Right cardiac atrium (tissue), 5 donors: ENCODE data around the gene NAGLU. TPM values are rescaled to one million over a fixed set of nuclear protein-coding genes. Genes with fewer than 3 reads are reported as not detected.
A peak's percentile ranks its signal among the peaks of the same experiment; 100 is the strongest.

ENCODE experiments used
- ATAC-seq, 2 donors: fragments of 200-7000 bp; cut with Tn5 transposase; one replicate each; pipeline versions ENCODE4 v1.8.0 to v1.9.1; 2020; ENCODE audit warnings: moderate library complexity in 2 of 2, mild to moderate bottlenecking in 1 of 2
- DNase-seq, 3 donors: peaks; one replicate each; pipeline ENCODE4 v3.0.0-alpha.2; 2020
- H3K27ac ChIP-seq: one replicate; pipeline ENCODE4 v1.5.1; 2013; ENCODE audit warnings: mild to moderate bottlenecking, low read length, control low read depth, moderate library complexity
- H3K27me3 ChIP-seq: one replicate; pipeline ENCODE4 v1.6.1; 2013; ENCODE audit not compliant: control insufficient read depth, insufficient read depth
- H3K4me1 ChIP-seq: one replicate; pipeline ENCODE4 v1.6.1; 2013; ENCODE audit warnings: low read length; ENCODE audit not compliant: control insufficient read depth, insufficient read depth
- H3K4me3 ChIP-seq: one replicate; pipeline ENCODE4 v1.5.1; 2013; ENCODE audit warnings: low read length, control low read depth
- H3K9me3 ChIP-seq: one replicate; pipeline ENCODE4 v1.6.1; 2013; ENCODE audit warnings: low read length; ENCODE audit not compliant: control insufficient read depth
- WGBS: extraction: QIAGEN DNeasy Blood & Tissue Kit; methylation state at CpG from one replicate; pipeline ENCODE4 v1.1.7; 2013; 5-methylcytosine and 5-hydroxymethylcytosine counted together
- intact Hi-C, 4 donors: fragments of 100-400 bp; cut with DNase I; formaldehyde crosslinking; loops; one replicate each; pipeline versions ENCODE4 v1.11.0 to v1.14.0; 2022 to 2023
- long read RNA-seq, 4 donors: library from polyadenylated mRNA; unstranded; transcript quantifications; one replicate each; pipeline ENCODE4 v2.0.0, GENCODE V29; 2020 to 2021
- polyA plus RNA-seq: library from polyadenylated mRNA; stranded (reverse); fragments of 200-250 nt; gene quantifications from one replicate; pipeline ENCODE4 v1.2.3, GENCODE V29; 2013
- total RNA-seq, 4 donors: library from RNA; stranded (reverse); fragmentation: NEBNext Ultra II Directional; extraction: Animal tissue kit (Norgen Biotek cat#: 25700); gene quantifications; one replicate each; pipeline ENCODE4 v1.2.1, GENCODE V29; 2021
- donor health status: healthy with polysubstance abuse.
- donor health status: DM: no; HTN: yes; CAD: no.
- donor health status: DM: no; HTN: no; CAD: no.
- donor health status: DM: no; HTN: yes; CAD: no; lungs with severe emphysema.
- donor health status: DM: yes; HTN: yes; CAD: no.

The NAGLU gene
- 10 to 100 TPM; 11.3 to 18.8 (median 15.0) TPM for total RNA-seq
- 13.7 TPM for polyA plus RNA-seq
- long read RNA-seq, donor 1, transcript NAGLU-201 (6 exons, 2,544 nt): major isoform, 47 of 71 reads
- long read RNA-seq, donor 1, partial matches to known transcripts: 7 of 71 reads
- long read RNA-seq, donor 1, other reads (novel, unspliced or antisense): 16 of 71 reads
- long read RNA-seq, donor 2, transcript NAGLU-201 (6 exons, 2,544 nt): major isoform, 9 of 13 reads
- long read RNA-seq, donor 2, partial matches to known transcripts: 1 of 13 reads
- long read RNA-seq, donor 2, other reads (novel, unspliced or antisense): 3 of 13 reads
- long read RNA-seq, donor 3, partial matches to known transcripts: 10 of 14 reads
- long read RNA-seq, donor 3, other reads (novel, unspliced or antisense): 1 of 14 reads
- long read RNA-seq, donor 4, transcript NAGLU-201 (6 exons, 2,544 nt): major isoform, 19 of 35 reads
- long read RNA-seq, donor 4, partial matches to known transcripts: 3 of 35 reads
- long read RNA-seq, donor 4, other reads (novel, unspliced or antisense): 12 of 35 reads

- Histone ChIP-seq H3K4me3 (peak within 1 kb of the TSS; percentile 88), H3K9me3 (no peaks in the 10 kb centered on the region), H3K27ac (peak within 1 kb of the TSS; percentile 92), H3K4me1 (peaks cover 7% of the 10 kb centered on the region), H3K27me3 (no peaks in the 10 kb centered on the region)
- ATAC-seq (peak; percentile 90 to 93), DNase-seq (peak; percentile 98 to 99 (median 99))
- intact Hi-C loops: no loop called here
- under 1% methylated on average over 40 of the region's 40 CpGs for WGBS
These were observed at the start of gene NAGLU for GRCh38 chr17:42536048-42536371. Gene NAGLU, plus strand, starts transcription at chr17:42536241. Its CDS starts 32 bp downstream, at chr17:42536273.

GRCh38 chr17:42488032-42488431 lies 48.0 kb upstream of the NAGLU start:
- H3K4me3 ChIP-seq: no peak overlapping the region
- intact Hi-C loops: no loop called here
- H3K4me1 ChIP-seq: no peaks in the 10 kb centered on the region
- H3K27me3 ChIP-seq: no peaks in the 10 kb centered on the region
- DNase-seq (no peak), ATAC-seq (no peak)
- WGBS: 86% methylated on average over 1 of the region's 1 CpG
- no peak overlapping the region for H3K27ac ChIP-seq
- no peaks in the 10 kb centered on the region for H3K9me3 ChIP-seq

- Histone ChIP-seq H3K27me3 (no peaks in the 10 kb centered on the region), H3K9me3 (no peaks in the 10 kb centered on the region), H3K4me3 (no peak overlapping the region), H3K4me1 (no peaks in the 10 kb centered on the region), H3K27ac (no peak overlapping the region)
- intact Hi-C loops: no loop called here
- 65% methylated on average over 3 of the region's 3 CpGs for WGBS
- no peak for ATAC-seq
- no peak for DNase-seq
These were observed 42.7 kb upstream of the NAGLU start for GRCh38 chr17:42493319-42493718.

- intact Hi-C loops: no loop called here
- WGBS: 48% methylated on average over 4 of the region's 4 CpGs
- Histone ChIP-seq H3K27me3 (no peaks in the 10 kb centered on the region), H3K4me1 (no peaks in the 10 kb centered on the region), H3K4me3 (no peak overlapping the region), H3K9me3 (no peaks in the 10 kb centered on the region), H3K27ac (no peak overlapping the region)
- DNase-seq (no peak), ATAC-seq (no peak)
These were observed 41.4 kb upstream of the NAGLU start for GRCh38 chr17:42494673-42495072.

GRCh38 chr17:42498828-42499227 lies 37.2 kb upstream of the NAGLU start:
- Histone ChIP-seq H3K9me3 (no peaks in the 10 kb centered on the region), H3K27me3 (no peaks in the 10 kb centered on the region), H3K4me3 (no peak overlapping the region), H3K27ac (no peak overlapping the region), H3K4me1 (no peaks in the 10 kb centered on the region)
- DNase-seq (no peak), ATAC-seq (no peak)
- intact Hi-C loops: no loop called here
- 95% methylated on average over 4 of the region's 4 CpGs for WGBS

GRCh38 chr17:42502091-42502490 lies 34.0 kb upstream of the NAGLU start:
- WGBS: 89% methylated on average over 5 of the region's 5 CpGs
- no peaks in the 10 kb centered on the region for H3K4me1 ChIP-seq
- DNase-seq (no peak), ATAC-seq (no peak)
- H3K27ac ChIP-seq: no peak overlapping the region
- H3K4me3 ChIP-seq: no peak overlapping the region
- no peaks in the 10 kb centered on the region for H3K27me3 ChIP-seq
- no peaks in the 10 kb centered on the region for H3K9me3 ChIP-seq
- intact Hi-C loops: no loop called here

GRCh38 chr17:42502926-42503325 lies 33.1 kb upstream of the NAGLU start:
- Histone ChIP-seq H3K9me3 (no peaks in the 10 kb centered on the region), H3K27ac (no peak overlapping the region), H3K4me1 (no peaks in the 10 kb centered on the region), H3K4me3 (no peak overlapping the region), H3K27me3 (no peaks in the 10 kb centered on the region)
- no peak for DNase-seq
- WGBS: 99% methylated on average over 1 of the region's 1 CpG
- intact Hi-C loops: no loop called here
- no peak for ATAC-seq

GRCh38 chr17:42507671-42508070 lies 28.4 kb upstream of the NAGLU start:
- ATAC-seq (no peak), DNase-seq (no peak)
- intact Hi-C loops: loop anchor here in 1 of 4 donors (5.0 kb wide), 1 partner anchor 35 kb away; no protein-coding TSS in a partner anchor
- H3K9me3 ChIP-seq: no peaks in the 10 kb centered on the region
- WGBS: 91% methylated on average over 4 of the region's 4 CpGs
- peaks cover 6% of the 10 kb centered on the region for H3K4me1 ChIP-seq
- no peak overlapping the region for H3K4me3 ChIP-seq
- H3K27ac ChIP-seq: no peak overlapping the region
- no peaks in the 10 kb centered on the region for H3K27me3 ChIP-seq

- DNase-seq (no peak), ATAC-seq (peak in 1 of 2 donors; percentile 44)
- Histone ChIP-seq H3K27me3 (no peaks in the 10 kb centered on the region), H3K4me1 (peaks cover 8% of the 10 kb centered on the region), H3K4me3 (no peak overlapping the region), H3K9me3 (no peaks in the 10 kb centered on the region), H3K27ac (no peak overlapping the region)
- 73% methylated on average over 12 of the region's 12 CpGs for WGBS
- intact Hi-C loops: loop anchor here in 1 of 4 donors (5.0 kb wide), 1 partner anchor 36 kb away; no protein-coding TSS in a partner anchor
These were observed 27.4 kb upstream of the NAGLU start for GRCh38 chr17:42508426-42509165.

GRCh38 chr17:42509409-42509808 lies 26.6 kb upstream of the NAGLU start:
- no peaks in the 10 kb centered on the region for H3K9me3 ChIP-seq
- DNase-seq (no peak), ATAC-seq (no peak)
- no peak overlapping the region for H3K4me3 ChIP-seq
- no peaks in the 10 kb centered on the region for H3K27me3 ChIP-seq
- intact Hi-C loops: loop anchor here in 1 of 4 donors (5.0 kb wide), 1 partner anchor 37 kb away; no protein-coding TSS in a partner anchor
- H3K4me1 ChIP-seq: peaks cover 13% of the 10 kb centered on the region
- no peak overlapping the region for H3K27ac ChIP-seq
- 87% methylated on average over 5 of the region's 5 CpGs for WGBS

GRCh38 chr17:42509841-42510240 lies 26.2 kb upstream of the NAGLU start:
- H3K9me3 ChIP-seq: no peaks in the 10 kb centered on the region
- WGBS: 86% methylated on average over 2 of the region's 2 CpGs
- no peak overlapping the region for H3K27ac ChIP-seq
- DNase-seq (no peak), ATAC-seq (no peak)
- no peaks in the 10 kb centered on the region for H3K27me3 ChIP-seq
- intact Hi-C loops: loop anchor here (5.0 to 10.0 kb wide), 3 partner anchors 38 to 185 kb away; partner anchors contain the start of gene CAVIN1 (in 2 of the 4)
- peaks cover 13% of the 10 kb centered on the region for H3K4me1 ChIP-seq
- no peak overlapping the region for H3K4me3 ChIP-seq
